H9 (cell line): ENCODE measurements around the gene SVOP. TPM values are rescaled to one million over a fixed set of nuclear protein-coding genes. Genes with fewer than 3 reads are reported as not detected.

Experiments
- DNase-seq: peaks from one replicate; pipeline ENCODE4 v3.0.0-alpha.2; 2017
- H2AFZ ChIP-seq: one replicate; pipeline ENCODE4 v1.6.1; 2013; ENCODE audit warnings: mild to moderate bottlenecking, low read length, control low read depth, moderate library complexity
- H2AK5ac ChIP-seq: 2 replicates; pipeline ENCODE4 v1.6.1; 2013; ENCODE audit warnings: low read length, control low read depth, mixed read lengths; ENCODE audit not compliant: insufficient read length
- H2BK120ac ChIP-seq: one replicate; pipeline ENCODE4 v1.6.1; 2013; ENCODE audit warnings: low read depth, mild to moderate bottlenecking, low read length, control low read depth, inconsistent platforms; ENCODE audit not compliant: poor library complexity, severe bottlenecking
- H2BK12ac ChIP-seq: 2 replicates; pipeline ENCODE4 v1.6.1; 2013; ENCODE audit warnings: low read length, control low read depth, mixed read lengths, low read depth; ENCODE audit not compliant: insufficient read length
- H2BK15ac ChIP-seq: 2 replicates; pipeline ENCODE4 v1.6.1; 2013; ENCODE audit warnings: low read depth, low read length, control low read depth
- H2BK20ac ChIP-seq: one replicate; pipeline ENCODE4 v1.6.1; 2013; ENCODE audit warnings: low read depth, mild to moderate bottlenecking, low read length, control low read depth, inconsistent platforms; ENCODE audit not compliant: poor library complexity, severe bottlenecking
- H2BK5ac ChIP-seq: 2 replicates; pipeline ENCODE4 v1.6.1; 2013; ENCODE audit warnings: low read length, control low read depth, mixed read lengths; ENCODE audit not compliant: insufficient read length
- H3K14ac ChIP-seq: 2 replicates; pipeline ENCODE4 v1.6.1; 2013; ENCODE audit warnings: low read length, control low read depth; ENCODE audit not compliant: insufficient read depth
- H3K18ac ChIP-seq: 2 replicates; pipeline ENCODE4 v1.6.1; 2013; ENCODE audit warnings: low read depth, mild to moderate bottlenecking, mixed read lengths, low read length, control low read depth; ENCODE audit not compliant: insufficient read length
- H3K23ac ChIP-seq: 2 replicates; pipeline ENCODE4 v1.6.1; 2013; ENCODE audit warnings: low read length, control low read depth, mixed read lengths, low read depth; ENCODE audit not compliant: insufficient read length
- H3K23me2 ChIP-seq: 2 replicates; pipeline ENCODE4 v1.6.1; 2013; ENCODE audit warnings: low read depth, mild to moderate bottlenecking, mixed read lengths, low read length, control low read depth; ENCODE audit not compliant: insufficient read length, poor library complexity, severe bottlenecking
- H3K27ac ChIP-seq: 2 replicates; pipeline ENCODE4 v1.5.1; 2013; ENCODE audit warnings: low read length, control low read depth, mixed read lengths, low read depth; ENCODE audit not compliant: insufficient read length
- H3K27me3 ChIP-seq: 2 replicates; pipeline ENCODE4 v1.6.1; 2013; ENCODE audit warnings: low read length, control low read depth, inconsistent platforms; ENCODE audit not compliant: insufficient read depth
- H3K4ac ChIP-seq: 2 replicates; pipeline ENCODE4 v1.6.1; 2013; ENCODE audit warnings: low read depth, mild to moderate bottlenecking, control low read depth, inconsistent platforms, low read length, moderate library complexity
- H3K4me1 ChIP-seq: 2 replicates; pipeline ENCODE4 v1.6.1; 2013; ENCODE audit warnings: low read length, control low read depth, inconsistent platforms; ENCODE audit not compliant: insufficient read depth
- H3K4me2 ChIP-seq: 2 replicates; pipeline ENCODE4 v1.6.1; 2013; ENCODE audit warnings: low read length, control low read depth, mixed read lengths; ENCODE audit not compliant: insufficient read length, insufficient read depth
- H3K56ac ChIP-seq: 2 replicates; pipeline ENCODE4 v1.6.1; 2013; ENCODE audit warnings: low read depth, mild to moderate bottlenecking, mixed read lengths, low read length, control low read depth; ENCODE audit not compliant: insufficient read length
- H3K79me1 ChIP-seq: 2 replicates; pipeline ENCODE4 v1.6.1; 2013; ENCODE audit warnings: low read depth, mild to moderate bottlenecking, moderate library complexity, low read length, control low read depth, inconsistent platforms; ENCODE audit not compliant: insufficient read depth, poor library complexity, severe bottlenecking
- H3K79me2 ChIP-seq: 2 replicates; pipeline ENCODE4 v1.6.1; 2013; ENCODE audit warnings: low read length, control low read depth, inconsistent platforms; ENCODE audit not compliant: insufficient read depth
- H3K9ac ChIP-seq: 2 replicates; pipeline ENCODE4 v1.6.1; 2013; ENCODE audit warnings: low read length, control low read depth, mixed read lengths; ENCODE audit not compliant: insufficient read length; ENCODE audit errors: extremely low read depth
- H3K9me3 ChIP-seq: one replicate; pipeline ENCODE4 v1.6.1; 2013; ENCODE audit warnings: low read depth, low read length, inconsistent platforms; ENCODE audit not compliant: control insufficient read depth
- H3T11ph ChIP-seq: one replicate; pipeline ENCODE4 v1.6.1; 2013; ENCODE audit warnings: mild to moderate bottlenecking, low read length, control low read depth, inconsistent platforms
- H4K20me1 ChIP-seq: one replicate; pipeline ENCODE4 v1.6.1; 2013; ENCODE audit not compliant: control insufficient read depth, insufficient read length, insufficient read depth
- H4K5ac ChIP-seq: 2 replicates; pipeline ENCODE4 v1.6.1; 2013; ENCODE audit warnings: low read depth, mild to moderate bottlenecking, mixed read lengths, low read length, control low read depth; ENCODE audit not compliant: insufficient read length
- H4K8ac ChIP-seq: replicated peaks from 2 replicates; pipeline ENCODE4 v1.6.1; 2013; ENCODE audit warnings: low read length, control low read depth, mixed read lengths, low read depth; ENCODE audit not compliant: insufficient read length
- H4K91ac ChIP-seq: 2 replicates; pipeline ENCODE4 v1.6.1; 2013; ENCODE audit warnings: low read depth, mild to moderate bottlenecking, moderate library complexity, mixed read lengths, low read length, control low read depth; ENCODE audit not compliant: insufficient read length
- H3K27ac Mint-ChIP-seq, 3 experiments: 2 replicates in 2 of 3; 3 replicates in 1 of 3; pipeline ENCODE4 v1.8.0; 2020 to 2021; ENCODE audit warnings: mixed read lengths in 3 of 3, mild to moderate bottlenecking in 1 of 3, moderate library complexity in 1 of 3
- H3K27me3 Mint-ChIP-seq: 2 replicates; pipeline ENCODE4 v1.8.0; 2021; ENCODE audit warnings: low read depth, mild to moderate bottlenecking, moderate library complexity, mixed read lengths
- H3K36me3 Mint-ChIP-seq, 3 experiments: 2 replicates in 2 of 3; 3 replicates in 1 of 3; pipeline ENCODE4 v1.8.0; 2020 to 2021; ENCODE audit warnings: low read depth in 3 of 3, mixed read lengths in 3 of 3; ENCODE audit not compliant: insufficient read depth in 1 of 3
- H3K4me1 Mint-ChIP-seq, 2 experiments: 2 replicates each; pipeline ENCODE4 v1.8.0; 2020; ENCODE audit warnings: mixed read lengths in 2 of 2
- H3K4me3 Mint-ChIP-seq, 2 experiments: 2 replicates in 1 of 2; 3 replicates in 1 of 2; pipeline ENCODE4 v1.8.0; 2020 to 2021; ENCODE audit warnings: mild to moderate bottlenecking in 2 of 2, mixed read lengths in 2 of 2, moderate library complexity in 1 of 2
- H3K9me3 Mint-ChIP-seq, 2 experiments: 2 replicates in 1 of 2; 3 replicates in 1 of 2; pipeline ENCODE4 v1.8.0; 2020; ENCODE audit warnings: mild to moderate bottlenecking in 2 of 2, mixed read lengths in 2 of 2, moderate library complexity in 1 of 2
- CTCF ChIP-seq: fragments of 200-600 bp; sonication (generic); conservative IDR thresholded peaks from 3 replicates; pipeline ENCODE4 v1.8.0; 2021; ENCODE audit warnings: antibody characterized with exemption, mild to moderate bottlenecking
- WGBS: extraction: QIAGEN DNeasy Blood & Tissue Kit; methylation state at CpG from one replicate; pipeline ENCODE4 v1.1.7; 2013; ENCODE audit warnings: missing lambda C conversion rate, low lambda C conversion rate, mixed read lengths; ENCODE audit not compliant: insufficient read length; ENCODE audit errors: extremely low coverage; 5-methylcytosine and 5-hydroxymethylcytosine counted together
- total RNA-seq: library from RNA; stranded (reverse); gene quantifications from 2 replicates; pipeline ENCODE4 v1.2.1, GENCODE V29; 2021

Gene SVOP
- total RNA-seq, 1 experiment from 2014 or later: 0.15 TPM

GRCh38 chr12:108876550-108876949, 144.3 kb downstream of the SVOP start:
- H3K27ac Mint-ChIP-seq: no peak overlapping the region
- H3K79me2 ChIP-seq: no peaks in the 10 kb centered on the region
- no peaks in the 10 kb centered on the region for H3K4me1 ChIP-seq
- no peak overlapping the region for H3K18ac ChIP-seq
- no peak overlapping the region for H2BK5ac ChIP-seq
- H3K4me2 ChIP-seq: no peak overlapping the region
- no peak overlapping the region for H3K56ac ChIP-seq
- no peaks in the 10 kb centered on the region for H3K27me3 ChIP-seq
- no peak overlapping the region for H3K27ac ChIP-seq
- no peak overlapping the region for H3T11ph ChIP-seq
- no peak overlapping the region for H2AFZ ChIP-seq
- H3K9ac ChIP-seq: no peak overlapping the region
- no CpG with 5 or more reads among the region's 3 CpGs for whole genome bisulfite sequencing
- no peaks in the 10 kb centered on the region for H4K20me1 ChIP-seq
- no peak overlapping the region for H4K91ac ChIP-seq
- no peak overlapping the region for H4K8ac ChIP-seq
- H3K23me2 ChIP-seq: no peaks in the 10 kb centered on the region
- H3K9me3 Mint-ChIP-seq: no peaks in the 10 kb centered on the region; a peak in 1 of 5 replicates
- TF ChIP-seq CTCF: no peak
- no peak for DNase-seq
- no peak overlapping the region for H2BK15ac ChIP-seq
- no peak overlapping the region for H2BK12ac ChIP-seq
- no peak overlapping the region for H3K14ac ChIP-seq
- no peak overlapping the region for H3K23ac ChIP-seq
- no peaks in the 10 kb centered on the region for H3K36me3 Mint-ChIP-seq
- H2AK5ac ChIP-seq: no peak overlapping the region
- no peak overlapping the region for H3K4me3 Mint-ChIP-seq
- H2BK120ac ChIP-seq: no peak overlapping the region
- H3K4me1 Mint-ChIP-seq: peaks cover 0 to 2% of the 10 kb centered on the region in 2 experiments; a peak in 1 of 4 replicates
- H4K5ac ChIP-seq: no peak overlapping the region
- H3K27me3 Mint-ChIP-seq: no peaks in the 10 kb centered on the region
- no peak overlapping the region for H2BK20ac ChIP-seq
- H3K4ac ChIP-seq: no peak overlapping the region
- H3K9me3 ChIP-seq: no peaks in the 10 kb centered on the region
- no peaks in the 10 kb centered on the region for H3K79me1 ChIP-seq
